ENCODE results near the gene IGF1.

DNA sequence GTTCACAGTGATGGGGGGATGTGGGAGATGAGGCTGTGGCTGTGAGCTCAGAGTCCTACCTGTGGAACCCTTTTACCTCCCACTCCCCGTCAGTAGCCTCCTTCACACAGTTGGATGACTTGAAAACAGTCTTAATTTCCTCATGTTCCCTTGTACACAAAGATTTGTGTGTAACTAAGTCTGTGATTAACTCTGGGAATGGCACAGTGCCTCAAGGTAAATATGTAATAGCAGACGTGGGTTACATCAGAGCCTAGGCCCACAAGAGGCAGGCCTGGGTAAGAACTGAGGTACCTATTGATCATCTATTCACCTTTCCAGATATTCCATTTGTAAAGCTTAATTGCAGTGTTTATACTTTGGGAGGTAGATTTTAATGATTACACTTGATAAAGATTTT is 5.8 kb upstream of the IGF1 start:
- no peak for TF ChIP-seq ZNF292 (tag by site-specific recombination; IDR thresholded peaks at IDR 0.05; ENCODE audit: borderline replicate concordance, low read depth)
- no peak for TF ChIP-seq CTCF (tag by site-specific recombination; IDR thresholded peaks at IDR 0.05)
- no peak for TF ChIP-seq YY1 (tag by site-specific recombination; IDR thresholded peaks at IDR 0.05)
- no peak for TF ChIP-seq ZFP41 (tag by site-specific recombination; IDR thresholded peaks at IDR 0.05; ENCODE audit: borderline replicate concordance)

All from HEK293 (cell line).